Adrenal gland (tissue), 12 donors: Measurements from ENCODE around the gene SH3GL2. TPM values are rescaled to one million over a fixed set of nuclear protein-coding genes. Genes with fewer than 3 reads are reported as not detected.

ENCODE experiments used
- DNase-seq, 7 donors: peaks; one replicate each; pipeline ENCODE4 v3.0.0-alpha.2; 2019 to 2020
- H3K27ac ChIP-seq, 5 donors: fragments of 200-600 bp; sonication (generic) in 4 of 5; 1 replicate in 3 of 5; 2 replicates in 2 of 5; pipeline versions ENCODE4 v1.5.1 to v1.8.0; 2016 to 2020; ENCODE audit warnings: mild to moderate bottlenecking in 1 of 5
- H3K27me3 ChIP-seq: fragments of 200-600 bp; 2 replicates; pipeline ENCODE4 v1.8.0; 2021
- H3K36me3 ChIP-seq, 2 donors: fragments of 200-600 bp; replicated peaks in 1 of 2; 1 replicate in 1 of 2; 2 replicates in 1 of 2; pipeline versions ENCODE4 v1.5.1 to v1.8.0; 2018 to 2022
- H3K4me1 ChIP-seq, 2 donors: fragments of 200-600 bp; replicated peaks in 1 of 2; 1 replicate in 1 of 2; 2 replicates in 1 of 2; pipeline versions ENCODE4 v1.5.1 to v1.8.0; 2018 to 2021
- H3K4me3 ChIP-seq, 4 donors: fragments of 200-600 bp; sonication (generic) in 3 of 4; one replicate each; pipeline ENCODE4 v1.5.1; 2016 to 2018
- H3K9me3 ChIP-seq, 3 donors: fragments of 200-600 bp; sonication (generic) in 1 of 3; replicated peaks in 1 of 3; 1 replicate in 2 of 3; 2 replicates in 1 of 3; pipeline versions ENCODE4 v1.5.1 to v1.8.0; 2016 to 2021
- CTCF ChIP-seq, 6 experiments: fragments of 450-650 bp in 4 of 6; fragments of 200-600 bp in 2 of 6; sonication (generic) in 1 of 6; IDR thresholded peaks; 1 replicate in 5 of 6; 2 replicates in 1 of 6; pipeline versions ENCODE4 v1.5.1 to v1.8.0; 2016 to 2021; ENCODE audit warnings: antibody characterized with exemption in 6 of 6, mild to moderate bottlenecking in 2 of 6, moderate library complexity in 1 of 6
- POLR2A ChIP-seq, 2 donors: fragments of 450-650 bp; IDR thresholded peaks; one replicate each; pipeline ENCODE4 v1.6.1; 2017; ENCODE audit warnings: antibody characterized with exemption in 2 of 2, mild to moderate bottlenecking in 2 of 2, moderate library complexity in 1 of 2
- WGBS, 4 donors: extraction: QIAGEN DNeasy Blood & Tissue Kit in 2 of 4; methylation state at CpG; one replicate each; pipeline versions ENCODE4 v1.1.5 to v1.1.7; 2013 to 2017; 5-methylcytosine and 5-hydroxymethylcytosine counted together
- intact Hi-C, 2 donors: fragments of 100-400 bp; cut with DNase I; formaldehyde crosslinking; loops; one replicate each; pipeline versions ENCODE4 v1.14.1 to v1.15.0; 2022 to 2023
- polyA plus RNA-seq, 3 donors: library from polyadenylated mRNA; stranded (reverse); fragments of 200-250 nt in 2 of 3; fragments of 350-450 nt in 1 of 3; fragmentation: Illumina TruSeq in 1 of 3; extraction: RNeasy Lipid Tissue Mini Kit (QIAGEN cat#74804) in 1 of 3; gene quantifications; one replicate each; pipeline ENCODE4 v1.2.3, GENCODE V29; 2013 to 2014
- total RNA-seq, 9 donors: library from RNA; depleted of rRNA in 4 of 9; stranded (reverse); fragments of >200 nt in 4 of 9; fragments of 120-200 nt in 1 of 9; fragmentation: NEBNext Ultra II Directional in 1 of 9; extraction: Animal tissue kit (Norgen Biotek cat#: 25700) in 1 of 9; gene quantifications; one replicate each; pipeline versions ENCODE4 v1.1.0 to v1.2.4, GENCODE V29; 2013 to 2023
- donor health status: healthy with polysubstance abuse.
- donor health status: Bipolar disorder and iron deficiency.
- donor health status: DM: yes; HTN: yes; CAD: no.
- donor health status: DM: no; HTN: no; CAD: no.
- donor health status: DM: no; HTN: no; CAD: no.
- donor health status: DM: yes; HTN: yes; CAD: no.

SH3GL2 gene
- total and polyA plus RNA-seq, 12 donors: 0.07 to 0.29 (median 0.19) TPM; not detected in 8

GRCh38 chr9:17628624-17629023 lies 49.8 kb downstream of the SH3GL2 start:
- H3K4me3 ChIP-seq: no peak overlapping the region
- no peaks in the 10 kb centered on the region for H3K9me3 ChIP-seq
- no peaks in the 10 kb centered on the region for H3K4me1 ChIP-seq
- no peak overlapping the region for H3K27ac ChIP-seq
- H3K36me3 ChIP-seq: no peaks in the 10 kb centered on the region
- TF ChIP-seq CTCF (IDR thresholded peaks at IDR 0.05) (no peak), POLR2A (IDR thresholded peaks at IDR 0.05) (no peak)
- no peaks in the 10 kb centered on the region for H3K27me3 ChIP-seq
- DNase-seq: no peak
- 79 to 90% (median 88%) methylated on average over 2 of the region's 2 CpGs for WGBS, 4 donors
- intact Hi-C loops: no loop called here

DNA sequence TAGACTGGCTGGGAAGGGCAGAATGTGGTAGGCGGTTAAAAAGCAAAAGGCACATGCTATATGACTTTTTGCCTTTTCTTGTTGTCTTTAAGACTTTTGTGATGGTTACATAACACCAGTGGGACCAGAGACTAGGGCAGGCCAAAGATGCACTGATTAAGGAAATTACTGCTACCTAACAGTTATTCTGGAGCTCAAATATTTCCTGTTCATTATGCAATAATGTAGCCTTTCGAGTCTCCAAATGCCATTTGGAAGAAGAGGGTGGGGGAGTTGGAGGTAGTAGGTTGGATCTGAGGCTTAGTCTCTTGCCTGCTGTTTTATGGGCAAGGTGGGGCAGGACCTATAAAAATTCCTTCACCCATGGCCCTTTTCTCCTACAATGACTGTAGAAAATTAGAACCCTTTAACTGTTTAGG lies 51.7 kb downstream of the SH3GL2 start:
- Histone ChIP-seq H3K27ac (no peak overlapping the region), H3K4me3 (no peak overlapping the region), H3K27me3 (no peaks in the 10 kb centered on the region), H3K9me3 (no peaks in the 10 kb centered on the region), H3K36me3 (no peaks in the 10 kb centered on the region), H3K4me1 (no peaks in the 10 kb centered on the region)
- no peak for TF ChIP-seq POLR2A (IDR thresholded peaks at IDR 0.05)
- TF ChIP-seq CTCF (IDR thresholded peaks at IDR 0.05): no peak
- DNase-seq: no peak
- intact Hi-C loops: no loop called here
- WGBS, 4 donors: 67 to 84% (median 75%) methylated on average over 2 of the region's 2 CpGs

GRCh38 chr9:17631396-17631795 lies 52.5 kb downstream of the SH3GL2 start:
- H3K4me3 ChIP-seq: no peak overlapping the region
- intact Hi-C loops: no loop called here
- no peaks in the 10 kb centered on the region for H3K36me3 ChIP-seq
- DNase-seq: no peak
- H3K9me3 ChIP-seq: no peaks in the 10 kb centered on the region
- H3K27ac ChIP-seq: no peak overlapping the region
- no peaks in the 10 kb centered on the region for H3K4me1 ChIP-seq
- TF ChIP-seq CTCF (IDR thresholded peaks at IDR 0.05): no peak
- TF ChIP-seq POLR2A (IDR thresholded peaks at IDR 0.05): no peak
- no peaks in the 10 kb centered on the region for H3K27me3 ChIP-seq

DNA sequence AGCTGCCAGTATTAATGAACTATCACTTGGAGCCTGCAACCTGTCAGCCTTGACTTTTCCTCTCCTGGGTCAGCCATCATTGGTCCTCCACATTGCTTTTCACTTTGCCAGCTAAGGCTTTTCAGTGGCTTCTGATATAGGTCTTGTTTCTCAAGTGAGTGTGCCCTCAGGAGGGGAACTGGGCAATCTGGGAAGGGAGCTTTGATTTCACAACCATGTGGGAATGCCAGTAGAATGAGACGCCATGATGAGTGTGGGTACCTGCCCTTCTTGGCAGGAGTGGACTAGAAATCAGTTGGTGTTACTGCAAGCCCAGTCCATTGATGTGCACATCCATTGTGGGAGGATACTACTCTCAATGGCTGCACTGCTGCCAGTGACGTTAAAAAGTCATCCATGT lies 54.1 kb downstream of the SH3GL2 start:
- no peak overlapping the region for H3K27ac ChIP-seq
- no peak overlapping the region for H3K4me3 ChIP-seq
- no peaks in the 10 kb centered on the region for H3K4me1 ChIP-seq
- WGBS, 4 donors: 33 to 74% (median 63%) methylated on average over 2 of the region's 2 CpGs
- no peak for TF ChIP-seq CTCF (IDR thresholded peaks at IDR 0.05)
- TF ChIP-seq POLR2A (IDR thresholded peaks at IDR 0.05): no peak
- no peaks in the 10 kb centered on the region for H3K9me3 ChIP-seq
- no peaks in the 10 kb centered on the region for H3K27me3 ChIP-seq
- no peak for DNase-seq
- intact Hi-C loops: no loop called here
- H3K36me3 ChIP-seq: no peaks in the 10 kb centered on the region
